HepG2 (cell line): ENCODE results near the gene TOP2A. TPM values are rescaled to one million over a fixed set of nuclear protein-coding genes. Genes with fewer than 3 reads are reported as not detected.

Source experiments
- CCDC6 ChIP-seq: sonication (generic); formaldehyde crosslinking; IDR thresholded peaks from 2 replicates; pipeline ENCODE4 v1.8.1; 2022; ENCODE audit warnings: mild to moderate bottlenecking, missing genetic modification reagents, moderate library complexity
- CERS6 ChIP-seq: sonication (generic); formaldehyde crosslinking; IDR thresholded peaks from 2 replicates; pipeline ENCODE4 v1.5.0; 2020; ENCODE audit warnings: missing genetic modification reagents
- ERF ChIP-seq: IDR thresholded peaks from 2 replicates; pipeline ENCODE4 v1.6.1; 2018; ENCODE audit warnings: missing biosample characterization, missing genetic modification reagents
- MAFK ChIP-seq, 2 experiments: IDR thresholded peaks in 1 of 2; conservative IDR thresholded peaks in 1 of 2; 2 replicates each; pipeline ENCODE4 v1.6.1; 2011; ENCODE audit warnings: improper control_type of control experiment in 2 of 2, low read length in 2 of 2
- MAX ChIP-seq: IDR thresholded peaks from 2 replicates; pipeline ENCODE4 v1.6.1; 2012; ENCODE audit warnings: inconsistent platforms
- MIER3 ChIP-seq: IDR thresholded peaks from 2 replicates; pipeline ENCODE4 v1.6.1; 2016; ENCODE audit warnings: missing compliant biosample characterization, borderline replicate concordance
- MTF1 ChIP-seq: sonication (generic); formaldehyde crosslinking; IDR thresholded peaks from 2 replicates; pipeline ENCODE4 v1.5.0; 2020; ENCODE audit warnings: missing genetic modification reagents
- MTF2 ChIP-seq: sonication (generic); formaldehyde crosslinking; IDR thresholded peaks from 2 replicates; pipeline ENCODE4 v1.5.0; 2020; ENCODE audit warnings: missing genetic modification reagents, borderline replicate concordance
- NR3C1 ChIP-seq: sonication (generic); formaldehyde crosslinking; IDR thresholded peaks from 2 replicates; pipeline ENCODE4 v1.4.0; 2020; ENCODE audit warnings: missing genetic modification reagents
- PPARG ChIP-seq: conservative IDR thresholded peaks from 2 replicates; pipeline ENCODE4 v1.6.1; 2016; ENCODE audit warnings: missing biosample characterization, missing genetic modification reagents
- USF2 ChIP-seq, 2 experiments: sonication (generic) in 1 of 2; formaldehyde crosslinking in 1 of 2; IDR thresholded peaks; 2 replicates each; pipeline versions ENCODE4 v1.5.1 to v1.6.1; 2011 to 2020; ENCODE audit warnings: borderline replicate concordance in 1 of 2, low read depth in 1 of 2, low read length in 1 of 2, mild to moderate bottlenecking in 1 of 2, missing genetic modification reagents in 1 of 2, moderate library complexity in 1 of 2
- ZFP36L2 ChIP-seq: sonication (generic); formaldehyde crosslinking; IDR thresholded peaks from 2 replicates; pipeline ENCODE4 v1.4.0; 2020; ENCODE audit warnings: missing genetic modification reagents
- ZMAT3 ChIP-seq: sonication (generic); formaldehyde crosslinking; conservative IDR thresholded peaks from 2 replicates; pipeline ENCODE4 v1.7.0; 2021; ENCODE audit warnings: missing genetic modification reagents
- ZNF225 ChIP-seq: sonication (generic); formaldehyde crosslinking; IDR thresholded peaks from 2 replicates; pipeline ENCODE4 v1.4.0; 2020; ENCODE audit warnings: mild to moderate bottlenecking, missing genetic modification reagents
- ZNF234 ChIP-seq: sonication (generic); formaldehyde crosslinking; conservative IDR thresholded peaks from 2 replicates; pipeline ENCODE4 v1.5.1; 2020; ENCODE audit warnings: mild to moderate bottlenecking, missing genetic modification reagents
- ZNF256 ChIP-seq: sonication (generic); formaldehyde crosslinking; conservative IDR thresholded peaks from 2 replicates; pipeline ENCODE4 v1.4.0; 2020; ENCODE audit warnings: missing genetic modification reagents
- ZNF720 ChIP-seq: sonication (generic); formaldehyde crosslinking; IDR thresholded peaks from 2 replicates; pipeline ENCODE4 v1.4.0; 2020; ENCODE audit warnings: missing genetic modification reagents
- ZNF75D ChIP-seq: sonication (generic); formaldehyde crosslinking; IDR thresholded peaks from 2 replicates; pipeline ENCODE4 v1.8.1; 2023; ENCODE audit warnings: missing genetic modification reagents, mild to moderate bottlenecking, borderline replicate concordance
- ZNF780A ChIP-seq: sonication (generic); formaldehyde crosslinking; IDR thresholded peaks from 2 replicates; pipeline ENCODE4 v1.8.0; 2022; ENCODE audit warnings: mild to moderate bottlenecking, missing genetic modification reagents, moderate library complexity
- ZNF784 ChIP-seq: sonication (generic); formaldehyde crosslinking; IDR thresholded peaks from 2 replicates; pipeline ENCODE4 v1.5.1; 2020; ENCODE audit warnings: missing genetic modification reagents, mild to moderate bottlenecking, borderline replicate concordance
- ZNF792 ChIP-seq: IDR thresholded peaks from 2 replicates; pipeline ENCODE4 v1.6.1; 2016
- polyA plus RNA-seq, 8 experiments: library from polyadenylated mRNA; depleted of rRNA in 3 of 8; stranded (reverse) in 7 of 8; unstranded in 1 of 8; fragments of >200 nt; fragmentation: Illumina TruSeq in 4 of 8; extraction: Trizol in 4 of 8; gene quantifications; 2 replicates each; pipeline versions ENCODE4 v1.2.1 to v1.2.3, GENCODE V29; 2011 to 2016; ENCODE audit warnings: low read depth in 4 of 8, missing spikeins in 1 of 8, mixed read lengths in 1 of 8; ENCODE audit not compliant: insufficient read depth in 1 of 8
- total RNA-seq, 5 experiments: library from RNA; depleted of rRNA; stranded (reverse); fragments of >200 nt; fragmentation: Illumina TruSeq; extraction: Trizol; gene quantifications; 2 replicates each; pipeline ENCODE4 v1.2.3, GENCODE V29; 2016; ENCODE audit warnings: low read depth in 1 of 5
- TF ChIP-seq, protein P1 (sequence below): sonication (generic); formaldehyde crosslinking; conservative IDR thresholded peaks from 2 replicates; pipeline ENCODE4 v1.8.1; 2023; ENCODE audit warnings: missing genetic modification reagents
- TF ChIP-seq, protein P2 (sequence below): sonication (generic); formaldehyde crosslinking; IDR thresholded peaks from 2 replicates; pipeline ENCODE4 v1.4.0; 2020; ENCODE audit warnings: mild to moderate bottlenecking, missing genetic modification reagents

Gene TOP2A
- total and polyA plus RNA-seq, 2 of the 13 experiments (the other 11 are each of a cell fraction or from before 2014, with no cell fraction given): 108 to 327 TPM

GRCh38 chr17:40362696-40363110 lies 55.0 kb downstream of the TOP2A start (continued):
- TF ChIP-seq USF2 (IDR thresholded peaks at IDR 0.05; ENCODE audit: low read depth, low read length) (no peak; the same call in 1 of the 2 replicates), USF2 (CRISPR knock-in tag; IDR thresholded peaks at IDR 0.05; ENCODE audit: borderline replicate concordance) (no peak), CERS6 (no peak), MTF2 (peak; percentile 18; the same call in 1 of the 2 replicates), MAFK (conservative IDR thresholded peaks at IDR 0.05 in 1 of 2, IDR thresholded peaks at IDR 0.05 in 1 of 2; ENCODE audit: low read length in 2 of 2) (no peak), CCDC6 (CRISPR knock-in tag) (peak; percentile 88; the same call in 1 of the 2 replicates), MIER3 (CRISPR knock-in tag) (peak; percentile 94; the same call in 1 of the 2 replicates), MTF1 (CRISPR knock-in tag) (0 out of 2 replicates have a peak, but pooled peaks have one; percentile 58), ZNF784 (peak; percentile 89), ZNF225 (CRISPR knock-in tag) (no peak), ERF (peak; percentile 99), ZMAT3 (CRISPR knock-in tag) (0 out of 2 replicates have a peak, but pooled peaks have one; percentile 51), PPARG (CRISPR knock-in tag) (peak; percentile 71), ZNF792 (CRISPR knock-in tag) (peak; percentile 96), ZFP36L2 (CRISPR knock-in tag) (no peak), ZNF256 (peak; percentile 50; the same call in 1 of the 2 replicates), NR3C1 (CRISPR knock-in tag) (no peak), MAX (peak; percentile 96), ZNF720 (no peak), ZNF75D (CRISPR knock-in tag) (no peak), ZNF780A (CRISPR knock-in tag) (no peak), ZNF234 (CRISPR knock-in tag) (no peak)
- TF ChIP-seq, protein P1, sequence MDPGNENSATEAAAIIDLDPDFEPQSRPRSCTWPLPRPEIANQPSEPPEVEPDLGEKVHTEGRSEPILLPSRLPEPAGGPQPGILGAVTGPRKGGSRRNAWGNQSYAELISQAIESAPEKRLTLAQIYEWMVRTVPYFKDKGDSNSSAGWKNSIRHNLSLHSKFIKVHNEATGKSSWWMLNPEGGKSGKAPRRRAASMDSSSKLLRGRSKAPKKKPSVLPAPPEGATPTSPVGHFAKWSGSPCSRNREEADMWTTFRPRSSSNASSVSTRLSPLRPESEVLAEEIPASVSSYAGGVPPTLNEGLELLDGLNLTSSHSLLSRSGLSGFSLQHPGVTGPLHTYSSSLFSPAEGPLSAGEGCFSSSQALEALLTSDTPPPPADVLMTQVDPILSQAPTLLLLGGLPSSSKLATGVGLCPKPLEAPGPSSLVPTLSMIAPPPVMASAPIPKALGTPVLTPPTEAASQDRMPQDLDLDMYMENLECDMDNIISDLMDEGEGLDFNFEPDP: no peak
- TF ChIP-seq, protein P2, sequence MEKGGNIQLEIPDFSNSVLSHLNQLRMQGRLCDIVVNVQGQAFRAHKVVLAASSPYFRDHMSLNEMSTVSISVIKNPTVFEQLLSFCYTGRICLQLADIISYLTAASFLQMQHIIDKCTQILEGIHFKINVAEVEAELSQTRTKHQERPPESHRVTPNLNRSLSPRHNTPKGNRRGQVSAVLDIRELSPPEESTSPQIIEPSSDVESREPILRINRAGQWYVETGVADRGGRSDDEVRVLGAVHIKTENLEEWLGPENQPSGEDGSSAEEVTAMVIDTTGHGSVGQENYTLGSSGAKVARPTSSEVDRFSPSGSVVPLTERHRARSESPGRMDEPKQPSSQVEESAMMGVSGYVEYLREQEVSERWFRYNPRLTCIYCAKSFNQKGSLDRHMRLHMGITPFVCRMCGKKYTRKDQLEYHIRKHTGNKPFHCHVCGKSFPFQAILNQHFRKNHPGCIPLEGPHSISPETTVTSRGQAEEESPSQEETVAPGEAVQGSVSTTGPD (CRISPR knock-in tag): no peak
